Right lobe of liver (tissue), 6 donors: ENCODE results near the gene LCP2. TPM values are rescaled to one million over a fixed set of nuclear protein-coding genes. Genes with fewer than 3 reads are reported as not detected.

Source experiments
- ATAC-seq, 4 donors: fragments of 200-7000 bp; cut with Tn5 transposase; one replicate each; pipeline ENCODE4 v1.9.1; 2020; ENCODE audit warnings: mild to moderate bottlenecking in 4 of 4, moderate library complexity in 4 of 4
- DNase-seq, 3 donors: peaks; one replicate each; pipeline ENCODE4 v3.0.0-alpha.2; 2020
- H3K27ac ChIP-seq, 3 donors: fragments of 200-600 bp; one replicate each; pipeline ENCODE4 v1.8.0; 2022
- H3K27me3 ChIP-seq, 2 donors: fragments of 200-600 bp; one replicate each; pipeline ENCODE4 v1.8.0; 2022
- H3K36me3 ChIP-seq, 4 donors: fragments of 200-600 bp; sonication (generic) in 1 of 4; one replicate each; pipeline versions ENCODE4 v1.5.1 to v1.8.0; 2017 to 2022; ENCODE audit warnings: control low read depth in 1 of 4
- H3K4me1 ChIP-seq, 4 donors: fragments of 200-600 bp; sonication (generic) in 1 of 4; one replicate each; pipeline versions ENCODE4 v1.5.1 to v1.8.0; 2017 to 2022; ENCODE audit warnings: control low read depth in 1 of 4
- H3K4me3 ChIP-seq, 3 donors: fragments of 200-600 bp; one replicate each; pipeline ENCODE4 v1.8.0; 2022
- H3K9me3 ChIP-seq, 4 donors: fragments of 200-600 bp; sonication (generic) in 1 of 4; one replicate each; pipeline versions ENCODE4 v1.5.1 to v1.8.0; 2017 to 2022; ENCODE audit warnings: control low read depth in 1 of 4
- CTCF ChIP-seq, 4 donors: fragments of 200-600 bp in 3 of 4; fragments of 450-650 bp in 1 of 4; IDR thresholded peaks; one replicate each; pipeline versions ENCODE4 v1.5.1 to v1.8.0; 2016 to 2022; ENCODE audit warnings: antibody characterized with exemption in 4 of 4, mild to moderate bottlenecking in 2 of 4
- POLR2A ChIP-seq: fragments of 450-650 bp; IDR thresholded peaks from one replicate; pipeline ENCODE4 v1.6.1; 2017; ENCODE audit warnings: antibody characterized with exemption, mild to moderate bottlenecking
- WGBS: methylation state at CpG from one replicate; pipeline ENCODE4 v1.1.6; 2018; ENCODE audit warnings: low coverage, low lambda C conversion rate; ENCODE audit not compliant: insufficient coverage; ENCODE audit errors: missing lambda C conversion rate; 5-methylcytosine and 5-hydroxymethylcytosine counted together
- intact Hi-C, 2 donors: fragments of 100-400 bp; cut with DNase I; formaldehyde crosslinking; loops; one replicate each; pipeline versions ENCODE4 v1.11.2 to v1.14.1; 2022
- total RNA-seq, 6 experiments: library from RNA; depleted of rRNA in 2 of 6; stranded (reverse); fragments of >200 nt in 2 of 6; fragmentation: NEBNext Ultra II Directional in 3 of 6; extraction: Animal tissue kit (Norgen Biotek cat#: 25700) in 3 of 6; gene quantifications; one replicate each; pipeline versions ENCODE4 v1.1.0 to v1.2.4, GENCODE V29; 2016 to 2023
- donor health status: DM: no; HTN: yes; CAD: no.
- donor health status: DM: no; HTN: no; CAD: no.
- donor health status: DM: no; HTN: no; CAD: no.
- donor health status: DM: no; HTN: yes; CAD: no.
- donor health status: DM: no; HTN: yes; CAD: no.

LCP2 gene
- total RNA-seq, 6 experiments from 2014 or later = 4.4 to 20.5 (median 10.1) TPM

GRCh38 chr5:170256571-170256970 is 41.0 kb downstream of the LCP2 start:
- peaks cover 0 to 42% (median 0%) of the 10 kb centered on the region in 4 donors for H3K36me3 ChIP-seq
- ATAC-seq = no peak

GRCh38 chr5:170254056-170254455 is 43.5 kb downstream of the LCP2 start:
- TF ChIP-seq POLR2A (no peak), CTCF (IDR thresholded peaks at IDR 0.05) (no peak)
- intact Hi-C loops = no loop called here
- ATAC-seq (peak in 1 of 4 donors; percentile 37), DNase-seq (no peak)
- no peaks in the 10 kb centered on the region for H3K4me1 ChIP-seq
- 43% methylated on average over 6 of the region's 8 CpGs for WGBS
- H3K27ac ChIP-seq = no peak overlapping the region
- peaks cover 0 to 21% (median 1%) of the 10 kb centered on the region in 4 donors for H3K36me3 ChIP-seq
- no peak overlapping the region for H3K4me3 ChIP-seq
- no peaks in the 10 kb centered on the region for H3K27me3 ChIP-seq
- no peaks in the 10 kb centered on the region for H3K9me3 ChIP-seq

More at GRCh38 chr5:170256571-170256970, 41.0 kb downstream of the LCP2 start:
- Histone ChIP-seq H3K4me1 (no peaks in the 10 kb centered on the region), H3K9me3 (no peaks in the 10 kb centered on the region), H3K4me3 (no peak overlapping the region), H3K27me3 (no peaks in the 10 kb centered on the region), H3K27ac (no peak overlapping the region)
- TF ChIP-seq CTCF (IDR thresholded peaks at IDR 0.05) (no peak), POLR2A (no peak)
- no peak for DNase-seq
- no CpG with 5 or more reads among the region's 1 CpG for WGBS
- intact Hi-C loops = no loop called here

GRCh38 chr5:170252720-170253350 is 44.7 kb downstream of the LCP2 start:
- H3K4me1 ChIP-seq = no peaks in the 10 kb centered on the region
- 33% methylated on average over 9 of the region's 9 CpGs for WGBS
- DNase-seq (no peak), ATAC-seq (no peak)
- intact Hi-C loops = no loop called here
- H3K27me3 ChIP-seq = no peaks in the 10 kb centered on the region
- no peaks in the 10 kb centered on the region for H3K9me3 ChIP-seq
- H3K4me3 ChIP-seq = no peak overlapping the region
- TF ChIP-seq CTCF (IDR thresholded peaks at IDR 0.05) (no peak), POLR2A (no peak)
- peaks cover 0 to 25% (median 1%) of the 10 kb centered on the region in 4 donors for H3K36me3 ChIP-seq
- H3K27ac ChIP-seq = no peak overlapping the region

DNA sequence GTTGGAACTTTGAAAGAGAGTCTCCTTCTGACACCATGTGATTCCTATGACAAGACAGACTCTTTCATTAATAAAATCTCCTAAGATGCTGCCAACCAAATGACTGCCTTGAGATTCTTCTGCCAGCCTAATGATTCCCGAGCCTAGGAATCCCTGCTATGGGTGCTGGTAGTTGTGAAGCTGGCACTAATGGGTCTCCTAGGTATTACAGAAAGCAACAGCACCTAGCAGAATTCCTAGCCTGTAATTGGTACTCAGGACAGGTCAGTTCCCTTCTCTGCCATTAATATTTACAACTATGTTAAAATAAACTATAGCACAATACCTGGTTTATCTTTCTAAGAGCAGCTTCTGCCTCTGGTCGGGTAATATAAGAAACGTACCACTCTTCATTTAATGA is 45.5 kb downstream of the LCP2 start:
- Histone ChIP-seq H3K9me3 (no peaks in the 10 kb centered on the region), H3K4me3 (no peak overlapping the region), H3K4me1 (no peaks in the 10 kb centered on the region), H3K36me3 (peaks cover 0 to 17% (median 1%) of the 10 kb centered on the region in 4 donors), H3K27ac (no peak overlapping the region), H3K27me3 (no peaks in the 10 kb centered on the region)
- WGBS = 46% methylated on average over 3 of the region's 3 CpGs
- ATAC-seq = no peak
- intact Hi-C loops = no loop called here
- DNase-seq = no peak
- TF ChIP-seq POLR2A = no peak
- no peak for TF ChIP-seq CTCF (IDR thresholded peaks at IDR 0.05)
